Spleen (tissue), 7 donors: ENCODE measurements around the gene PLEKHA5.

Experiments used
- CTCF ChIP-seq, 11 experiments: fragments of 200-600 bp in 7 of 11; fragments of 450-650 bp in 4 of 11; sonication (generic) in 4 of 11; IDR thresholded peaks in 8 of 11; conservative IDR thresholded peaks in 3 of 11; 1 replicate in 7 of 11; 2 replicates in 4 of 11; pipeline versions ENCODE4 v1.4.0 to v1.8.0; 2016 to 2021; ENCODE audit warnings: antibody characterized with exemption in 11 of 11, inconsistent platforms in 4 of 11, mild to moderate bottlenecking in 1 of 11
- POLR2A ChIP-seq, 3 donors: fragments of 450-650 bp; IDR thresholded peaks; one replicate each; pipeline ENCODE4 v1.5.1; 2017; ENCODE audit warnings: antibody characterized with exemption in 3 of 3, mild to moderate bottlenecking in 1 of 3
- donor health status: DM: no; HTN: no; CAD: no; lungs with moderate emphysema.
- donor health status: DM: no; HTN: no; CAD: no.
- donor health status: DM: no; HTN: no; CAD: no.

GRCh38 chr12:19404242-19404880 is 274.8 kb downstream of the PLEKHA5 start:
- no peak for TF ChIP-seq CTCF (IDR thresholded peaks at IDR 0.05 in 8 of 11, conservative IDR thresholded peaks at IDR 0.05 in 3 of 11)
- no peak for TF ChIP-seq POLR2A (IDR thresholded peaks at IDR 0.05)
